ENCODE data around the gene CCDC28B.
A peak's percentile ranks its signal among the peaks of the same experiment; 100 is the strongest.

Gene CCDC28B

GRCh38 chr1:32194984-32195383 is 5.4 kb upstream of the CCDC28B start:
- Histone ChIP-seq H3K36me3 (ENCODE audit: control insufficient read depth, insufficient read depth, low read length) (peaks cover 86% of the 10 kb centered on the region), H3K27ac (ENCODE audit: low read depth, low read length) (no peak overlapping the region), H3K27me3 (ENCODE audit: control insufficient read depth, insufficient read depth, low read length) (no peaks in the 10 kb centered on the region), H3K9me3 (ENCODE audit: control insufficient read depth, insufficient read depth, low read depth, low read length) (no peaks in the 10 kb centered on the region), H3K4me3 (ENCODE audit: low read depth, low read length) (no peak overlapping the region), H3K4me1 (ENCODE audit: control insufficient read depth, insufficient read depth, low read length) (peaks cover 11% of the 10 kb centered on the region), H3K9ac (ENCODE audit: low read length) (no peak overlapping the region)

- Histone ChIP-seq H3K27ac (ENCODE audit: low read depth, low read length) (no peak overlapping the region), H3K9me3 (ENCODE audit: control insufficient read depth, insufficient read depth, low read depth, low read length) (no peaks in the 10 kb centered on the region), H3K4me1 (ENCODE audit: control insufficient read depth, insufficient read depth, low read length) (peaks cover 13% of the 10 kb centered on the region), H3K27me3 (ENCODE audit: control insufficient read depth, insufficient read depth, low read length) (no peaks in the 10 kb centered on the region), H3K36me3 (ENCODE audit: control insufficient read depth, insufficient read depth, low read length) (peaks cover 81% of the 10 kb centered on the region), H3K4me3 (ENCODE audit: low read depth, low read length) (no peak overlapping the region), H3K9ac (ENCODE audit: low read length) (no peak overlapping the region)
Observed at GRCh38 chr1:32195531-32195930, 4.9 kb upstream of the CCDC28B start.

- no peak overlapping the region for H3K27ac ChIP-seq (ENCODE audit: low read depth, low read length)
- peaks cover 14% of the 10 kb centered on the region for H3K4me1 ChIP-seq (ENCODE audit: control insufficient read depth, insufficient read depth, low read length)
Observed at GRCh38 chr1:32195972-32196823, 4.2 kb upstream of the CCDC28B start.

GRCh38 chr1:32197074-32197473 is 3.3 kb upstream of the CCDC28B start:
- Histone ChIP-seq H3K27me3 (ENCODE audit: control insufficient read depth, insufficient read depth, low read length) (no peaks in the 10 kb centered on the region), H3K36me3 (ENCODE audit: control insufficient read depth, insufficient read depth, low read length) (peaks cover 65% of the 10 kb centered on the region), H3K9ac (ENCODE audit: low read length) (no peak overlapping the region), H3K27ac (ENCODE audit: low read depth, low read length) (no peak overlapping the region), H3K4me3 (ENCODE audit: low read depth, low read length) (no peak overlapping the region), H3K9me3 (ENCODE audit: control insufficient read depth, insufficient read depth, low read depth, low read length) (no peaks in the 10 kb centered on the region), H3K4me1 (ENCODE audit: control insufficient read depth, insufficient read depth, low read length) (peaks cover 21% of the 10 kb centered on the region)

More at GRCh38 chr1:32195972-32196823, 4.2 kb upstream of the CCDC28B start:
- Histone ChIP-seq H3K36me3 (ENCODE audit: control insufficient read depth, insufficient read depth, low read length) (peaks cover 74% of the 10 kb centered on the region), H3K9ac (ENCODE audit: low read length) (no peak overlapping the region), H3K27me3 (ENCODE audit: control insufficient read depth, insufficient read depth, low read length) (no peaks in the 10 kb centered on the region), H3K4me3 (ENCODE audit: low read depth, low read length) (no peak overlapping the region), H3K9me3 (ENCODE audit: control insufficient read depth, insufficient read depth, low read depth, low read length) (no peaks in the 10 kb centered on the region)

- H3K27ac ChIP-seq (ENCODE audit: low read depth, low read length): no peak overlapping the region
- H3K36me3 ChIP-seq (ENCODE audit: control insufficient read depth, insufficient read depth, low read length): peaks cover 58% of the 10 kb centered on the region
- H3K4me3 ChIP-seq (ENCODE audit: low read depth, low read length): no peak overlapping the region
- H3K9me3 ChIP-seq (ENCODE audit: control insufficient read depth, insufficient read depth, low read depth, low read length): no peaks in the 10 kb centered on the region
- no peak overlapping the region for H3K9ac ChIP-seq (ENCODE audit: low read length)
- no peaks in the 10 kb centered on the region for H3K27me3 ChIP-seq (ENCODE audit: control insufficient read depth, insufficient read depth, low read length)
- H3K4me1 ChIP-seq (ENCODE audit: control insufficient read depth, insufficient read depth, low read length): peaks cover 21% of the 10 kb centered on the region
Observed at GRCh38 chr1:32197837-32198236, 2.6 kb upstream of the CCDC28B start.

- no peaks in the 10 kb centered on the region for H3K9me3 ChIP-seq (ENCODE audit: control insufficient read depth, insufficient read depth, low read depth, low read length)
- H3K27ac ChIP-seq (ENCODE audit: low read depth, low read length): no peak overlapping the region
- peaks cover 21% of the 10 kb centered on the region for H3K4me1 ChIP-seq (ENCODE audit: control insufficient read depth, insufficient read depth, low read length)
- H3K9ac ChIP-seq (ENCODE audit: low read length): no peak overlapping the region
- no peak overlapping the region for H3K4me3 ChIP-seq (ENCODE audit: low read depth, low read length)
- H3K36me3 ChIP-seq (ENCODE audit: control insufficient read depth, insufficient read depth, low read length): peaks cover 52% of the 10 kb centered on the region
- H3K27me3 ChIP-seq (ENCODE audit: control insufficient read depth, insufficient read depth, low read length): no peaks in the 10 kb centered on the region
Observed at GRCh38 chr1:32198237-32199042, 2.0 kb upstream of the CCDC28B start.

- Histone ChIP-seq H3K9me3 (ENCODE audit: control insufficient read depth, insufficient read depth, low read depth, low read length) (no peaks in the 10 kb centered on the region), H3K27me3 (ENCODE audit: control insufficient read depth, insufficient read depth, low read length) (peaks cover 1% of the 10 kb centered on the region; the same call in 1 of the 2 replicates), H3K4me1 (ENCODE audit: control insufficient read depth, insufficient read depth, low read length) (peaks cover 21% of the 10 kb centered on the region), H3K9ac (ENCODE audit: low read length) (no peak overlapping the region), H3K36me3 (ENCODE audit: control insufficient read depth, insufficient read depth, low read length) (peaks cover 44% of the 10 kb centered on the region), H3K4me3 (ENCODE audit: low read depth, low read length) (peak overlapping the region; percentile 66; the same call in 1 of the 2 replicates), H3K27ac (ENCODE audit: low read depth, low read length) (no peak overlapping the region)
Observed at GRCh38 chr1:32199043-32199716, 1.2 kb upstream of the CCDC28B start.

- Histone ChIP-seq H3K4me1 (ENCODE audit: control insufficient read depth, insufficient read depth, low read length) (peaks cover 21% of the 10 kb centered on the region), H3K27ac (ENCODE audit: low read depth, low read length) (no peak overlapping the region), H3K9ac (ENCODE audit: low read length) (no peak overlapping the region), H3K9me3 (ENCODE audit: control insufficient read depth, insufficient read depth, low read depth, low read length) (no peaks in the 10 kb centered on the region), H3K27me3 (ENCODE audit: control insufficient read depth, insufficient read depth, low read length) (peaks cover 7% of the 10 kb centered on the region; the same call in 1 of the 2 replicates), H3K36me3 (ENCODE audit: control insufficient read depth, insufficient read depth, low read length) (peaks cover 39% of the 10 kb centered on the region), H3K4me3 (ENCODE audit: low read depth, low read length) (peak overlapping the region; percentile 66)
Observed at GRCh38 chr1:32199717-32200072, 700 bp upstream of the CCDC28B start.

GRCh38 chr1:32201011-32201855 is 838 bp downstream of the CCDC28B start:
- Histone ChIP-seq H3K9ac (ENCODE audit: low read length) (peak overlapping the region; percentile 32), H3K36me3 (ENCODE audit: control insufficient read depth, insufficient read depth, low read length) (peaks cover 24% of the 10 kb centered on the region), H3K27me3 (ENCODE audit: control insufficient read depth, insufficient read depth, low read length) (peaks cover 8% of the 10 kb centered on the region; the same call in 1 of the 2 replicates), H3K9me3 (ENCODE audit: control insufficient read depth, insufficient read depth, low read depth, low read length) (no peaks in the 10 kb centered on the region), H3K27ac (ENCODE audit: low read depth, low read length) (no peak overlapping the region), H3K4me3 (ENCODE audit: low read depth, low read length) (peak overlapping the region; percentile 66), H3K4me1 (ENCODE audit: control insufficient read depth, insufficient read depth, low read length) (peaks cover 27% of the 10 kb centered on the region)

GRCh38 chr1:32204943-32205361 is 4.6 kb downstream of the CCDC28B start:
- peaks cover 11% of the 10 kb centered on the region; the same call in 1 of the 2 replicates for H3K36me3 ChIP-seq (ENCODE audit: control insufficient read depth, insufficient read depth, low read length)
- peaks cover 8% of the 10 kb centered on the region; the same call in 1 of the 2 replicates for H3K27me3 ChIP-seq (ENCODE audit: control insufficient read depth, insufficient read depth, low read length)
- H3K9ac ChIP-seq (ENCODE audit: low read length): peak overlapping the region; percentile 61
- peak overlapping the region; percentile 89 for H3K4me3 ChIP-seq (ENCODE audit: low read depth, low read length)
- peaks cover 17% of the 10 kb centered on the region for H3K4me1 ChIP-seq (ENCODE audit: control insufficient read depth, insufficient read depth, low read length)
- H3K9me3 ChIP-seq (ENCODE audit: control insufficient read depth, insufficient read depth, low read depth, low read length): no peaks in the 10 kb centered on the region
- no peak overlapping the region for H3K27ac ChIP-seq (ENCODE audit: low read depth, low read length)

Measured in HUES6 (cell line).